Measurements from ENCODE around the gene EIF2S3. TPM values are rescaled to one million over a fixed set of nuclear protein-coding genes. Genes with fewer than 3 reads are reported as not detected.
A peak's percentile ranks its signal among the peaks of the same experiment; 100 is the strongest.
"Not testable (repeated sequence)": the region's sequence is repeated elsewhere in the genome, so short reads cannot be mapped to it uniquely, and the experiment has no call there.

The EIF2S3 gene
- total and polyA plus RNA-seq, 2 of the 13 experiments (the other 11 are each of a cell fraction or from before 2014, with no cell fraction given): 61.0 to 183 TPM

DNA sequence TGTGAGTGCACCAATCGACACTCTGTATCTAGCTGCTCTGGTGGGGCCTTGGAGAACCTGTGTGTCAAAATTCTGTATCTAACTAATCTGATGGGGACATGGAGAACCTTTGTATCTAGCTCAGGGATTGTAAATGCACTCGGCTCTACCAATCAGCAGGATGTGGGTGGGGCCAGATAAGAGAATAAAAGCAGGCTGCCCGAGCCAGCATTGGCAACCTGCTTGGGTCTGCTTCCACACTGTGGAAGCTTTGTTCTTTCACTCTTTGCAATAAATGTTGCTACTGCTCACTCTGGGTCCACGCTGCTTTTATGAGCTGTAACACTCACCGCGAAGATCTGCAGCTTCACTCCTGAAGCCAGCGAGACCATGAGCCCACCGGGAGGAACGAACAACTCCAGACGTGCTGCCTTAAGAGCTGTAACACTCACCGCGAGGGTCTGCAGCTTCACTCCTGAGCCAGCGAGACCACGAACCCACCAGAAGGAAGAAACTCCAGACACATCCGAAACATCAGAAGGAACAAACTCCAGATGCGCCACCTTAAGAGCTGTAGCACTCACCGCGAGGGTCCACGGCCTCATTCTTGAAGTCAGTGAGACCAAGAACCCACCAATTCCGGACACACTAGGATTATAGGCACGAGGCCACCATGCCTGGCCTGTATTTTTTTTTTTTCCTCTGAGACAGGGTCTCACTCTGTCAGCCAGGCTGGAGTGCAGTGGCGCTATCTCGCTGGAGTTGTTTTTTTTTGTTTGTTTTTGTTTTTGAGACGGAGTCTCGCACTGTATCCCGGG is 4.0 kb upstream of the EIF2S3 start:
- intact Hi-C loops (cut with micrococcal nuclease; ENCODE audit: unreplicated experiment); in situ Hi-C loops (cut with HindIII; ENCODE audit: extremely low pct_ligation_motif_present, low pct_unique_long_range_greater_than_20kb); TF ChIP-seq SP1 (IDR thresholded peaks at IDR 0.05): not testable (repeated sequence)
- TF ChIP-seq, protein P1, sequence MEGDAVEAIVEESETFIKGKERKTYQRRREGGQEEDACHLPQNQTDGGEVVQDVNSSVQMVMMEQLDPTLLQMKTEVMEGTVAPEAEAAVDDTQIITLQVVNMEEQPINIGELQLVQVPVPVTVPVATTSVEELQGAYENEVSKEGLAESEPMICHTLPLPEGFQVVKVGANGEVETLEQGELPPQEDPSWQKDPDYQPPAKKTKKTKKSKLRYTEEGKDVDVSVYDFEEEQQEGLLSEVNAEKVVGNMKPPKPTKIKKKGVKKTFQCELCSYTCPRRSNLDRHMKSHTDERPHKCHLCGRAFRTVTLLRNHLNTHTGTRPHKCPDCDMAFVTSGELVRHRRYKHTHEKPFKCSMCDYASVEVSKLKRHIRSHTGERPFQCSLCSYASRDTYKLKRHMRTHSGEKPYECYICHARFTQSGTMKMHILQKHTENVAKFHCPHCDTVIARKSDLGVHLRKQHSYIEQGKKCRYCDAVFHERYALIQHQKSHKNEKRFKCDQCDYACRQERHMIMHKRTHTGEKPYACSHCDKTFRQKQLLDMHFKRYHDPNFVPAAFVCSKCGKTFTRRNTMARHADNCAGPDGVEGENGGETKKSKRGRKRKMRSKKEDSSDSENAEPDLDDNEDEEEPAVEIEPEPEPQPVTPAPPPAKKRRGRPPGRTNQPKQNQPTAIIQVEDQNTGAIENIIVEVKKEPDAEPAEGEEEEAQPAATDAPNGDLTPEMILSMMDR (CRISPR knock-in tag; IDR thresholded peaks at IDR 0.05): peak; percentile 11; the same call in 1 of the 2 replicates
- peak; percentile 8 for TF ChIP-seq NFYC (CRISPR knock-in tag; IDR thresholded peaks at IDR 0.05)
- peak; percentile 55 to 78 for TF ChIP-seq POLR2A (IDR thresholded peaks at IDR 0.05; ENCODE audit: insufficient read depth in 1 of 2, low read depth in 2 of 2, low read length in 2 of 2)
- TF ChIP-seq, protein P2, sequence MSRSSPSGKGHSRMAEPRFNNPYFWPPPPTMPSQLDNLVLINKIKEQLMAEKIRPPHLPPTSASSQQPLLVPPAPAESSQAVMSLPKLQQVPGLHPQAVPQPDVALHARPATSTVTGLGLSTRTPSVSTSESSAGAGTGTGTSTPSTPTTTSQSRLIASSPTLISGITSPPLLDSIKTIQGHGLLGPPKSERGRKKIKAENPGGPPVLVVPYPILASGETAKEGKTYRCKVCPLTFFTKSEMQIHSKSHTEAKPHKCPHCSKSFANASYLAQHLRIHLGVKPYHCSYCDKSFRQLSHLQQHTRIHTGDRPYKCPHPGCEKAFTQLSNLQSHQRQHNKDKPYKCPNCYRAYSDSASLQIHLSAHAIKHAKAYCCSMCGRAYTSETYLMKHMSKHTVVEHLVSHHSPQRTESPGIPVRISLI (CRISPR knock-in tag; IDR thresholded peaks at IDR 0.05; ENCODE audit: borderline replicate concordance): peak; percentile 71; the same call in 1 of the 2 replicates
- TF ChIP-seq, protein P3, sequence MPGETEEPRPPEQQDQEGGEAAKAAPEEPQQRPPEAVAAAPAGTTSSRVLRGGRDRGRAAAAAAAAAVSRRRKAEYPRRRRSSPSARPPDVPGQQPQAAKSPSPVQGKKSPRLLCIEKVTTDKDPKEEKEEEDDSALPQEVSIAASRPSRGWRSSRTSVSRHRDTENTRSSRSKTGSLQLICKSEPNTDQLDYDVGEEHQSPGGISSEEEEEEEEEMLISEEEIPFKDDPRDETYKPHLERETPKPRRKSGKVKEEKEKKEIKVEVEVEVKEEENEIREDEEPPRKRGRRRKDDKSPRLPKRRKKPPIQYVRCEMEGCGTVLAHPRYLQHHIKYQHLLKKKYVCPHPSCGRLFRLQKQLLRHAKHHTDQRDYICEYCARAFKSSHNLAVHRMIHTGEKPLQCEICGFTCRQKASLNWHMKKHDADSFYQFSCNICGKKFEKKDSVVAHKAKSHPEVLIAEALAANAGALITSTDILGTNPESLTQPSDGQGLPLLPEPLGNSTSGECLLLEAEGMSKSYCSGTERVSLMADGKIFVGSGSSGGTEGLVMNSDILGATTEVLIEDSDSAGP (CRISPR knock-in tag; IDR thresholded peaks at IDR 0.05; ENCODE audit: borderline replicate concordance): peak; percentile 30; the same call in 1 of the 2 replicates
- TF ChIP-seq, protein P4, sequence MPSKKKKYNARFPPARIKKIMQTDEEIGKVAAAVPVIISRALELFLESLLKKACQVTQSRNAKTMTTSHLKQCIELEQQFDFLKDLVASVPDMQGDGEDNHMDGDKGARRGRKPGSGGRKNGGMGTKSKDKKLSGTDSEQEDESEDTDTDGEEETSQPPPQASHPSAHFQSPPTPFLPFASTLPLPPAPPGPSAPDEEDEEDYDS (CRISPR knock-in tag; IDR thresholded peaks at IDR 0.05): peak; percentile 89
- TF ChIP-seq, protein P5, sequence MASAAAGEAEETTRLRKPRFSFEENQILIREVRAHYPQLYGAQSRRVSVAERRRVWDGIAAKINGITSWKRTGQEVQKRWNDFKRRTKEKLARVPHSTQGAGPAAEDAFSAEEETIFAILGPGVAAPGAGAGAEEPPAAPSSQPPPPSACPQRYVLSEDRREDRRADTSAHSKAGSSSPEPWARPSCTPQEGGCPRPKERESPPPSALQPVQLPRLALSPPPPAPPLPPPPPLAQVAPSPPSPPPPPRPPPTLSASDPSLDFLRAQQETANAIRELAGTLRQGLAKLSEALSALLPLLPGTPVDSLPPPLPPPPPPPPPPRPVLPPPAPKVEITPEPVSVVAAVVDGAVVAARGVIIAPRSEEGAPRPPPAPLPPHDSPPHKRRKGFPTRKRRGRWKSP (CRISPR knock-in tag; IDR thresholded peaks at IDR 0.05): 0 out of 2 replicates have a peak, but pooled peaks have one; percentile 38
- TF ChIP-seq SP1 (CRISPR knock-in tag; IDR thresholded peaks at IDR 0.05): 0 out of 2 replicates have a peak, but pooled peaks have one; percentile 41
- peak; percentile 25; the same call in 1 of the 2 replicates for TF ChIP-seq ZFX (CRISPR knock-in tag; IDR thresholded peaks at IDR 0.05; ENCODE audit: low read depth)
- TF ChIP-seq, protein P6, sequence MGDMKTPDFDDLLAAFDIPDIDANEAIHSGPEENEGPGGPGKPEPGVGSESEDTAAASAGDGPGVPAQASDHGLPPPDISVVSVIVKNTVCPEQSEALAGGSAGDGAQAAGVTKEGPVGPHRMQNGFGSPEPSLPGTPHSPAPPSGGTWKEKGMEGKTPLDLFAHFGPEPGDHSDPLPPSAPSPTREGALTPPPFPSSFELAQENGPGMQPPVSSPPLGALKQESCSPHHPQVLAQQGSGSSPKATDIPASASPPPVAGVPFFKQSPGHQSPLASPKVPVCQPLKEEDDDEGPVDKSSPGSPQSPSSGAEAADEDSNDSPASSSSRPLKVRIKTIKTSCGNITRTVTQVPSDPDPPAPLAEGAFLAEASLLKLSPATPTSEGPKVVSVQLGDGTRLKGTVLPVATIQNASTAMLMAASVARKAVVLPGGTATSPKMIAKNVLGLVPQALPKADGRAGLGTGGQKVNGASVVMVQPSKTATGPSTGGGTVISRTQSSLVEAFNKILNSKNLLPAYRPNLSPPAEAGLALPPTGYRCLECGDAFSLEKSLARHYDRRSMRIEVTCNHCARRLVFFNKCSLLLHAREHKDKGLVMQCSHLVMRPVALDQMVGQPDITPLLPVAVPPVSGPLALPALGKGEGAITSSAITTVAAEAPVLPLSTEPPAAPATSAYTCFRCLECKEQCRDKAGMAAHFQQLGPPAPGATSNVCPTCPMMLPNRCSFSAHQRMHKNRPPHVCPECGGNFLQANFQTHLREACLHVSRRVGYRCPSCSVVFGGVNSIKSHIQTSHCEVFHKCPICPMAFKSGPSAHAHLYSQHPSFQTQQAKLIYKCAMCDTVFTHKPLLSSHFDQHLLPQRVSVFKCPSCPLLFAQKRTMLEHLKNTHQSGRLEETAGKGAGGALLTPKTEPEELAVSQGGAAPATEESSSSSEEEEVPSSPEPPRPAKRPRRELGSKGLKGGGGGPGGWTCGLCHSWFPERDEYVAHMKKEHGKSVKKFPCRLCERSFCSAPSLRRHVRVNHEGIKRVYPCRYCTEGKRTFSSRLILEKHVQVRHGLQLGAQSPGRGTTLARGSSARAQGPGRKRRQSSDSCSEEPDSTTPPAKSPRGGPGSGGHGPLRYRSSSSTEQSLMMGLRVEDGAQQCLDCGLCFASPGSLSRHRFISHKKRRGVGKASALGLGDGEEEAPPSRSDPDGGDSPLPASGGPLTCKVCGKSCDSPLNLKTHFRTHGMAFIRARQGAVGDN (CRISPR knock-in tag; IDR thresholded peaks at IDR 0.05): peak; percentile 49
- TF ChIP-seq TAF1 (CRISPR knock-in tag; IDR thresholded peaks at IDR 0.05): peak; percentile 39; the same call in 1 of the 2 replicates

More for the DNA sequence above, 4.0 kb upstream of the EIF2S3 start:
- H3K9me3 ChIP-seq (ENCODE audit: low read length); H3K36me3 ChIP-seq (replicated peaks in 1 of 2; ENCODE audit: control insufficient read depth in 1 of 2, insufficient read depth in 2 of 2, low read length in 2 of 2); H3K79me2 ChIP-seq (ENCODE audit: insufficient read depth, low read length); H2AFZ ChIP-seq (ENCODE audit: low read length); FAIRE-seq; H4K20me1 ChIP-seq (ENCODE audit: insufficient read depth, low read length); H3K27me3 ChIP-seq (ENCODE audit: control insufficient read depth in 1 of 2, insufficient read depth in 2 of 2, low read length in 2 of 2); CTCF ChIA-PET (ENCODE audit: low intra/inter-chr PET ratio, low total read pairs); H3K4me1 ChIP-seq (ENCODE audit: insufficient read depth, low read length): not testable (repeated sequence)
- DNase-seq (ENCODE audit: low spot score) (peak; percentile 45), ATAC-seq (peak; percentile 47)
- TSS peak; percentile 55 for BruUV-seq (replicated peaks)
- Histone ChIP-seq H3K4me2 (ENCODE audit: low read depth, low read length) (peak overlapping the region; percentile 58), H3K27ac (ENCODE audit: extremely low read length, insufficient read depth, low read length) (peak overlapping the region; percentile 43), H3K4me3 (replicated peaks in 1 of 3; ENCODE audit: insufficient read depth in 1 of 3, low read depth in 2 of 3, low read length in 3 of 3) (peak overlapping the region; percentile 41 to 63 (median 55); a peak in 5 of 6 replicates), H3K9ac (ENCODE audit: insufficient read depth, low read depth, low read length) (peak overlapping the region; percentile 67)
- POLR2A ChIA-PET: interaction anchor here (0.6 to 2.5 kb wide), 13 partner anchors 10 to 268 kb away, joined by 3 to 26 read pairs (median 6); partner anchors contain the start of genes APOO, CXorf58, SAT1 and ZFX
- 0% methylated on average over 7 of the region's 26 CpGs for WGBS (ENCODE audit: low lambda C conversion rate)
